NCI-H128 (cell line): Measurements from ENCODE around the gene CCDC150.

ENCODE experiments used
- DNase-seq: peaks from one replicate; lab custom pipeline; 2025; ENCODE audit not compliant: unreplicated experiment; lab: John Stamatoyannopoulos, UW

Gene CCDC150

GRCh38 chr2:196758474-196759377 lies 119.2 kb downstream of the CCDC150 start:
- no peak for DNase-seq

- DNase-seq, result no peak
Observed at GRCh38 chr2:196759378-196759706, 119.8 kb downstream of the CCDC150 start.

DNA sequence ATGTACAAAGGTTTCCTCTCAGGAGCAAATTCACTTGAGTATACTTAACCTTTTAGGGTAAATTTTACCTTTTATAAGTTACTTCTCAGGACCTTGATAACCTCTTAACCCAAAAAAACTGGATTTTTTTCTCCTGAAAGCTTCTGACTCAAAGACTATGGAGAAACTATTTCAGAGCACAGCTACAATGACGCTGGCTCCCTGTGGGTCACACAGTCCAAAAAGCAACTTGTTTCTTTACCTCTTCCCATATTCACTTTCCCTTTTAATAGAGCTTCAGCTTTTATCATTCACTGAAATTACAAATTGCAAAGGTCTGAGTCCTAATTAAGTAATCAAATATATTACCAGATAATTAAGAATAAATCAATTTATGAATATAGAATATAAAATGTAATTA lies 127.6 kb downstream of the CCDC150 start:
- DNase-seq, result no peak
